ENCODE data around the gene NUDT22.

The NUDT22 gene, protein sequence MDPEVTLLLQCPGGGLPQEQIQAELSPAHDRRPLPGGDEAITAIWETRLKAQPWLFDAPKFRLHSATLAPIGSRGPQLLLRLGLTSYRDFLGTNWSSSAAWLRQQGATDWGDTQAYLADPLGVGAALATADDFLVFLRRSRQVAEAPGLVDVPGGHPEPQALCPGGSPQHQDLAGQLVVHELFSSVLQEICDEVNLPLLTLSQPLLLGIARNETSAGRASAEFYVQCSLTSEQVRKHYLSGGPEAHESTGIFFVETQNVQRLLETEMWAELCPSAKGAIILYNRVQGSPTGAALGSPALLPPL

DNA sequence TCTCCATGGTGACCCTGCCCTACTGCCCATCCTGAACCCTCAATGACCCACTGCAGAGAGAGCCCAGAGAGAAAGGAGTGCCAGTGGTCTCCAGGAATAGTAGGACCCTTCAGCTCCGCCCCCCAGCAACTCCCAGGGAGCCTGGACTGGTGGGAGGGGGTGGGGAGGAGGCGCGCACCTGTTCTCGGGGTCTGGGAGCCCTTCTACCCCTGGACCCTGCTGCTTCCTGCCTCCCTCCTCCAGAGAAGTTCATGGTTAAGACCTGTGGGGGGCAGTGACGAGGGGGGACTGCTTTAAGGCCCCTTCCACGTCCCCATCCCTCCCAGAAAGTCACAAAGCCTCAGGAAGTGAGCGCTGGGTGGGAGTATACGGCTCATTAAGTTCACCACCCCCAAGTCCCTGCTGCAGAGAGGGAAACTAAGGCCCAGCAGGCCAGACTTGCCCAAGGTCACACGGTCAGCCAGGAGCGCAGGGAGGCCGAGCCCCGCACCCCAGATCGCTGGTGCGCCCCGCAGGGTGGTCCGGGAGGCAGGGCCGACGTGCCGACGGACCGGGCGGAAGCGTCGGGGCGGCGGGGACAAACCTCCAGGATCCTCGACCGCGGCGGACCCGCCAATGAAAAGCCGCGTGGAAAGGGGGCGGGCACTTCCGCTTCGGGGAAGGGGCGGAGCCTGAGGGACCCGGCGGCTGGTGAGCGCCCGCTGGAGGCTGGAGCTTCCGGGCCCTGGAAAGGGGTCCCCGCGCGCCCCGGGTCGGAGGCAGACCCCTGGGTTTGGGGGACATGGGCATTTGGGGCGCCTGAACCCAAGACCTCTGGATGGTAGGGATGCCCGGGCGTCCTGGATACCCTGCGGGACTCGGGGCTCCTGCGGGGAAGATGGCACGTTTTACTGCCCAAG is at the start of gene NUDT22, which contains the start of gene TRPT1:
NUDT22 (plus strand) TSS at position 667 of the 899 bp plus-strand sequence. CDS start 379 bp downstream, outside the sequence.
TRPT1 (minus strand) TSS at position 579 of the 899 bp plus-strand sequence; CDS start at position 253, 326 bp downstream.
- peaks cover 21% of the 10 kb centered on the region for H3K4me1 Mint-ChIP-seq (ENCODE audit: low read depth)
- H3K27ac Mint-ChIP-seq, result peak within 1 kb of the TSS; percentile 86
- H3K9me3 Mint-ChIP-seq, result no peaks in the 10 kb centered on the region

DNA sequence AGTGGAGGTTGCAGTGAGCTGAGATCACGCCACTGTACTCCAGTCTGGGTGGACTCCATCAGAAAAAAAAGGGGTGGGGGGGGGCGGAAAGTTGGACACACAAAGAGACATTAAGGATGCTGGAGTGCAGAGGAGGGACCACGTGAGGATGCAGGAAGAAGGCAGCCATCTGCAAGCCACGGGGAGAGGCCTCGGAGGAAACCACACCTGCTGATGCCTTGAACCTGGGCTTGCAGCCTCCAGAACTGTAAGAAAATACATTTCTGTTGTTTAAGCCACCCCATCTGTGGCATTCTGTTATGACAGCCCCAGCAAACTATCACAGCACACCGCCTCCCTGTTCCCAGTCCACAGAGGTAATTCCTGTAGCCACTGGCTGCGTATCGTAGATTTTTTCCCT is 49.3 kb upstream of the NUDT22 start:
- Mint-ChIP-seq H3K27me3 (ENCODE audit: low read depth) (no peaks in the 10 kb centered on the region), H3K9me3 (peaks cover 4% of the 10 kb centered on the region), H3K36me3 (ENCODE audit: low read depth) (peaks cover 6% of the 10 kb centered on the region), H3K27ac (peak overlapping the region; percentile 36), H3K4me3 (no peak overlapping the region), H3K4me1 (ENCODE audit: low read depth) (peaks cover 22% of the 10 kb centered on the region)

More for the DNA sequence above, at the start of gene NUDT22, which contains the start of gene TRPT1:
- Mint-ChIP-seq H3K4me3 (peak within 1 kb of the TSS; percentile 88), H3K27me3 (ENCODE audit: low read depth) (no peaks in the 10 kb centered on the region), H3K36me3 (ENCODE audit: low read depth) (no peaks in the 10 kb centered on the region)

DNA sequence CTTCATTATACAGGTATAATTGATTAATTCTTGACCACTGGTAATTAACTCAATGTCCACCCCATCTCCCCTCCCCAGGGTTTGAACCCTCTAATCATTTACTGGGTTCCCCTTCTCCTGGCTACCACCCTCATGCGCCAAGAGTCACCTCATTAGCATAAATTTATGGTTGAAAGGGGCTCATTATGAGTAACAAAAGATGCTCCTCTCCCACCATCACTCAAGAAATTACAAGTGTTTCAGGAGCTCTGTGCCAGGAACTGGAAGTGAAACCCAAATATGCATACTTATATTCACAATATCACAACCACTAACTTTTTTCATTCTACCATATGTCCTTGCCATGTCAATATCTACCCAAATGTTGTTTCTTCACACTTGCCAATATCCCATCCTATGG is 47.9 kb upstream of the NUDT22 start:
- no peak overlapping the region for H3K27ac Mint-ChIP-seq
- H3K27me3 Mint-ChIP-seq (ENCODE audit: low read depth), result no peaks in the 10 kb centered on the region
- H3K9me3 Mint-ChIP-seq, result peaks cover 4% of the 10 kb centered on the region
- H3K36me3 Mint-ChIP-seq (ENCODE audit: low read depth), result peaks cover 8% of the 10 kb centered on the region
- peaks cover 28% of the 10 kb centered on the region for H3K4me1 Mint-ChIP-seq (ENCODE audit: low read depth)
- no peak overlapping the region for H3K4me3 Mint-ChIP-seq

DNA sequence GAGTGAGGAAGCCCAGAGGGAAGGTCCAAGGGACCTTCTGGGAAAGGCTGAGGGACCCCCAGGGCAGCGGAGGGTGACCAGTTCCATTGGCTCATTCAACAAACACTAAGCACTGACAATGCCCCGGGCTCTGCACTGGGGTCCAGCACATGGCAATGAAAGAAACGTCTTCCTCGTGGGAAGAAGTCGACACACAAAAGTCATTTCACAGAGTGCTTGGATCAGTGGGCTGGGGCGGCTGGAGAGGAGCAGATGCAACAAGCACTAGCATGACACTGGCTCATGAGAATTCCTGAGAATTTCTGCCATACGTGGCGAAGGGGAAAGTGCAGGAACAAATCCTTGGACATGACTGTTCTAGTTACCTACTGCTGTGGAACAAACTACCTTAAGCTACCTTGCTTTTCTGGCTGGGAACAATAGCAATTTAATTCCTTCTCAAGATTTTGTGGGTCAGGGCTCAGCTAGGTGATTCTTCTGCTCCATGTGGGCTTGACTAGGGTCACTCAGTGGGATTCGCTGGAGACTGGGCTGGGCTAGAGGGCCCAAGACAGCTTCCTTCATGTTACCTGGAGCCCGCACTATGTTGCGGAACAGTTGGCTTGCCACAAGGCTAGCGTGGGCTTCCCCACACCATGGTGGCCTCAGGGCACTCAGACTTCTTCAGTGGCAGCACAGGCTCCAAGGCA is 47.0 kb upstream of the NUDT22 start:
- Mint-ChIP-seq H3K4me3 (no peak overlapping the region), H3K27me3 (ENCODE audit: low read depth) (no peaks in the 10 kb centered on the region), H3K36me3 (ENCODE audit: low read depth) (peaks cover 10% of the 10 kb centered on the region), H3K4me1 (ENCODE audit: low read depth) (peaks cover 36% of the 10 kb centered on the region), H3K27ac (no peak overlapping the region), H3K9me3 (peaks cover 2% of the 10 kb centered on the region)

DNA sequence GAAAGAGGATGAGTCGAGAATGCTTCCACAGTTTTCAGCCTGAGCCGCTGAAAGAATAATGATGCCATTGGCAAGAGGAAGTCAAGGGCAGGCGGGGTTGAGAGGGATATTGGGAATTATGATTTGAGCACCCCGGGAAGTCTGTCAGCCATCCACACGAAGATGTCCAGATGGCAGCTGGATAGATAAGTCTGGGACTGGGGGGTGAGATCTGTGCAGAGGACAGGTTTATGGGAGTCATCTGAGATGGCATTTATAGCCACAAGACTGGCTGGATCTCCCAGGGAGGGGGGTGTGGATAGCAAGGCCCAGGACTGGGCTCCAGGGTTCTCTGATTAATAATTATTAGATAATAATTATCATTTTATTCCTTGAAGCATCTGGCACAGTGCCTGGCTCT is 45.2 kb upstream of the NUDT22 start:
- no peaks in the 10 kb centered on the region for H3K27me3 Mint-ChIP-seq (ENCODE audit: low read depth)
- H3K4me3 Mint-ChIP-seq, result no peak overlapping the region
- peaks cover 8% of the 10 kb centered on the region for H3K36me3 Mint-ChIP-seq (ENCODE audit: low read depth)
- H3K4me1 Mint-ChIP-seq (ENCODE audit: low read depth), result peaks cover 38% of the 10 kb centered on the region
- H3K27ac Mint-ChIP-seq, result no peak overlapping the region
- no peaks in the 10 kb centered on the region for H3K9me3 Mint-ChIP-seq

DNA sequence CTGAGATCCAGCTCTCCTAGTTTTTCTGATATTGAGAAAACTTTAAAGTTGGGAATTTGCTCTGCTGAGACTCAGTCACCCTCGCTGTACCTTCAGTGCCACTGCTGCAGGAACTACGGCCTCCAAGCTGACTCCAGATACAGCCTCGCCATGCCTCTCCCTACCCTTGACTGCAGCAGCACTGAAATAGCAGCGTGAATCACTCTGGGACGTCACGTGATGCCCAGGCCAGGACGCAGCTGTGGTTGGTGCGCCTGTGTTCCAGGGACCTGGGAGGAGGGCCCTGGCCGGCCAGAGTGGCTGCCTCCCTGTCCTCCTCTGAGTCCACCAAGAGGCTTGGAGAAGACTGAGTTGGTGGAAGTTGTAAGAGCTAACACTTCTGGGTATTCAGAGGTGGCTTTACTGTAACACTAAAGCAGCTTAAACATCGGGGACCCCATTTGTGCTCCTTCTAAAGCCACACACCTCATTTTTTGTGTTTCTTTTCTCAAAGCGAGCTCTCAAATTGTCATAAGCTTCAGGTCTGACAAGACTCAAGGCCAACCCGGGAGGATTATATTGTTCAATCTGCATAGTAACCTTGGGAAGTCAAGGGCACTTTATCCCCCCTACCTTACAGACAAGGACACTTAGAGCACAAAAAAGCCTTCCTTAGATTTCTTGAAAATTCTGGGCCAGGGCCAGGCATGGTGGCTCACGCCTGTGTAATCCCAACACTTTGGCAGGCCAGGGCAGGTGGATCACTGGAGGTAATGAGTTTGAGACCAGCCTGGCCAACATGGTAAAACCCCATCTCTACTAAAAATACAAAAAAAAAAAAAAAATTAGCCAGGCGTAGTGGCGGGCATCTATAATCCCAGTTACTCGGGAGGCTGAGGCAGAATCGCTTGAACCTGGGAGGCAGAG is 44.3 kb upstream of the NUDT22 start:
- Mint-ChIP-seq H3K27ac (peak overlapping the region; percentile 20), H3K36me3 (ENCODE audit: low read depth) (peaks cover 10% of the 10 kb centered on the region), H3K27me3 (ENCODE audit: low read depth) (no peaks in the 10 kb centered on the region), H3K4me3 (no peak overlapping the region), H3K9me3 (no peaks in the 10 kb centered on the region), H3K4me1 (ENCODE audit: low read depth) (peaks cover 37% of the 10 kb centered on the region)

DNA sequence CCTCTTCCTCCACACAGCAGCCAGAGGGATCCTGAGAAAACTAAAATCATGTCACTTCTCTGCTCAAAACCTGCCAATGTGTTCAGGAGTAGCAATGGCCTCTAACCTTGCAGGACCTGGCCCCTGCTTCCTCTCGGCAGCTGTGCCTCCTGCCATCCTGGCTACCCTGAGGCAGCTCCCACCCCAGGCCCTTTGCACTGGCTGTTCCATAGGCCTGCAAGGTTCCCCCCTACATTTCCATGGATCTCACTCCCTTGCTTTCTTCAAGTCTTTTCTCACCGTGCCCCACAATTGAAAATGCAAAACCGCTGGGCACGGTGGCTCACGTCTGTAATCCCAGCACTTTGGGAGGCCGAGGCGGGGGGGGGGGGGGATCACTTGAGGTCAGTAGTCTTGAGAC is 42.2 kb upstream of the NUDT22 start:
- no peaks in the 10 kb centered on the region for H3K27me3 Mint-ChIP-seq (ENCODE audit: low read depth)
- H3K4me3 Mint-ChIP-seq, result peak overlapping the region; percentile 60
- peaks cover 13% of the 10 kb centered on the region for H3K36me3 Mint-ChIP-seq (ENCODE audit: low read depth)
- H3K4me1 Mint-ChIP-seq (ENCODE audit: low read depth), result peaks cover 27% of the 10 kb centered on the region
- H3K27ac Mint-ChIP-seq, result no peak overlapping the region
- no peaks in the 10 kb centered on the region for H3K9me3 Mint-ChIP-seq

DNA sequence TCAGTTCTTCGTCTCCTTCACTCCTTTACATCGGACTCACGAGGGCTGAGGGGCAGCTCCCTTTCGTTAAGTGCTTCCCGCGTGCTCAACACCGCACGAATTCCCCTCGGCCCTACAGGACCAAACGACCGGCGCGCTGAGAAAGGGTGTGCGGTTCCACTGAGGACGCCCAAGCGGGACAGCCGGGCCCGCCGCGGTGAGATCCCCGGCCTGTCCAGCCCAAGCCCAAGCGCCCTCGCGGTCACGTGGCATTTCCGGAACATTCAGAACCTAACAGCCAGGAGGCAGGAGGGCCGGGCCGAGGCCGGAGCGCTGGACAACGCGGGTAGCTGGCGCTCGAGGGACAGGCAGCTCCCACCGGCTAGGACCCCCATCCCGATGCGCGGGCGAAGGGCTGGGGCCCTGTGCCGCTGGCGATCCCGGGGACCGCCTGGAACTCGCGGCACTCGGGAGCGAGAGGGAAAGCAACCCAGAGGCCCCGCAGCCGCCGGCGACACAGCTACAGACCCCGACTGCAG is 40.8 kb upstream of the NUDT22 start:
- peak overlapping the region; percentile 99 for H3K4me3 Mint-ChIP-seq
- no peaks in the 10 kb centered on the region for H3K27me3 Mint-ChIP-seq (ENCODE audit: low read depth)
- peaks cover 32% of the 10 kb centered on the region for H3K4me1 Mint-ChIP-seq (ENCODE audit: low read depth)
- no peaks in the 10 kb centered on the region for H3K9me3 Mint-ChIP-seq
- H3K36me3 Mint-ChIP-seq (ENCODE audit: low read depth), result peaks cover 13% of the 10 kb centered on the region
- H3K27ac Mint-ChIP-seq, result peak overlapping the region; percentile 99

DNA sequence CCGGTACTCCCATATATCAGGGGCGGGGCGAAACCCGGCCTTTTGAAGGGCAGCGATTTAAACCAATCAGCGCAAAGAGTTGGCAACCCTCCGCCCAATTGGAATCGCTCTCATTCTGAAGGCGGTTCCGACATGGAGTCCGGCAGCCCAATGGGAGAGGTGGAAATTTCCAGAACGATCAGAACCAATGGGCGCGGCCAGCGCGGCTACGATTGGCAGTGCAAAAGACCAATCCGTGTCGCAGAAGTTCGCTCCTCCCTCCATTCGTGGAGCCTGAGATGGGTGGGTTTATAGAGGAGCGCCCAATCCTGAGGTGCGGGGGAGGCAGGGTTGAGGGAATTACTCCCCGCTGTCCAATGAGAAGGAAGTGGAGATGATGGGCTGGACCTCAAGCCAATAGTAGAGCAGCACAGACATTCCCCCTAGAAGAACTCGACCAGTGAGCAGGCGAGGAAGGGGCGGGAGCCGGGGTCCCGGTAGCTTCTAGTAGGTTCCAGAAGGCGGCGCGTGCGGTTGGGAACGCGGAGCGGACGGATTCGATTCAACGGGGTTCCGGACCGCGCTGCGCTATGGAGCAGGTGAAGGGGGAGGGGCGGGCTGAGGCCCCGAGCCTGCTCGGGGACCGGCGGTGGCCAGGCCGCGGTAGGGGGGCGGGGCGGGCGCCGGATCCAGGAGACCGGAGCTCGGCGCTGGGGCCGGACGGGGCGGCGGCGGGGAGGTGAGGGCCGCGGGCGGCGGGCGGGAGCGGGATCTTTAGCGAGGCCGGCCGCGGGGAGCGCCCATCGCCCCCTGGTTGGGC is 40.2 kb upstream of the NUDT22 start, which contains the start of gene STIP1:
STIP1 (plus strand) TSS at position 479 of the 799 bp plus-strand sequence; CDS start at position 570, 91 bp downstream.
- peak within 1 kb of the TSS; percentile 99 for H3K4me3 Mint-ChIP-seq
- H3K4me1 Mint-ChIP-seq (ENCODE audit: low read depth), result peaks cover 34% of the 10 kb centered on the region
- no peaks in the 10 kb centered on the region for H3K27me3 Mint-ChIP-seq (ENCODE audit: low read depth)
- peak within 1 kb of the TSS; percentile 99 for H3K27ac Mint-ChIP-seq
- peaks cover 16% of the 10 kb centered on the region for H3K36me3 Mint-ChIP-seq (ENCODE audit: low read depth)
- no peaks in the 10 kb centered on the region for H3K9me3 Mint-ChIP-seq

DNA sequence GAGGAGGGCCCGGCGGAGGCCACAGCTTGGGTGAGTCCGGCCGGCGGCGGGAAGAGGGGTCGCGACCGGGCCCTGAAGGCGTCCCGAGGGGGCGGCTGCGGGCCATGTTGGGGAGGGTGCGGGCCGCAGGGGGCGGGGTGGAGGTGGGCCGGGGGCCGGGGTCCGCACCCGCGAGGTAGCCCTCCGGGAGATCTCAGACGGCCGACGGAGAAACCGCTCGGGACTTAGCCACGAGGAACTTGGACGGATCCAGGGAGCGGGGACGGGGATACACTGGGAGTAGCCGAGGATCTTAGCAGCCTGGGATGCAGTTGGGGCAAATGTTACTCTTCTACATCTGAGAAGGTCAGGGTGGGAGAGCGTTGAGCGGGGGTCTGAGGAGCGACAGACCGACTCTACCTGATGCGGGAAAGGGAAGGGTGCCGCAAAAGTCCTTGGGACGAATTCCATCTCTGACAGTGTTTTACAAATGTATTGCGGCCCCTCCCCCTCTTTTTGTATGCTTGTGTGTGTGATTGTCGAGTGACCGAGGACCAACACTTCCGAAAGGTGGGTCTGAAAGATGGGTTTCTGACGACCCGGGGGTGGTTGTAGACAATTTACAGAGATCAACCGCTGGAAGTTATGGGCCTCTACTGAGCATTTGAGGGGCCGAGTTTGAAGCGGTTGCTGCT is 39.4 kb upstream of the NUDT22 start:
- peaks cover 16% of the 10 kb centered on the region for H3K36me3 Mint-ChIP-seq (ENCODE audit: low read depth)
- no peaks in the 10 kb centered on the region for H3K9me3 Mint-ChIP-seq
- H3K27me3 Mint-ChIP-seq (ENCODE audit: low read depth), result no peaks in the 10 kb centered on the region
- H3K4me1 Mint-ChIP-seq (ENCODE audit: low read depth), result peaks cover 29% of the 10 kb centered on the region
- H3K4me3 Mint-ChIP-seq, result no peak overlapping the region
- no peak overlapping the region for H3K27ac Mint-ChIP-seq

DNA sequence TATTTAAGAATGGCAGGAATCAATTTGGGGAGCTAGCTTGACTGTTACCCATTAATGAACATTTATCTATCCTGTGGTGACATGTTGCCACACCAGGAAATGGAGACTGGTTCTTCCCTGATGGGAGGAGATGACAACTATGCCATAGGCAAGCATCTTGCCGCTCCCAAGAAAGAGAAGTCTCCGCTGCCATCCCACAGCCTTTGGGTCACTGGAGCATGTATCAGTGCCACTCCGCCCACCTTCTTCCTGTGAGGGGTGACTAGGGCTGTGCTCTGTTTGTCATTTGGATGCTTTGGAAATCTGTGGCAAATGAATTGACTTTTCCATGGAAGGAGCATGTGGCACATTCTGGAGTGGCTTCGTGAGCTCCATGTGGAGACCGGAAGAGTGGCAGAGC is 33.6 kb upstream of the NUDT22 start:
- H3K36me3 Mint-ChIP-seq (ENCODE audit: low read depth), result peaks cover 38% of the 10 kb centered on the region
- H3K4me3 Mint-ChIP-seq, result no peak overlapping the region
- peaks cover 17% of the 10 kb centered on the region for H3K4me1 Mint-ChIP-seq (ENCODE audit: low read depth)
- H3K27ac Mint-ChIP-seq, result no peak overlapping the region
- no peaks in the 10 kb centered on the region for H3K27me3 Mint-ChIP-seq (ENCODE audit: low read depth)
- no peaks in the 10 kb centered on the region for H3K9me3 Mint-ChIP-seq

DNA sequence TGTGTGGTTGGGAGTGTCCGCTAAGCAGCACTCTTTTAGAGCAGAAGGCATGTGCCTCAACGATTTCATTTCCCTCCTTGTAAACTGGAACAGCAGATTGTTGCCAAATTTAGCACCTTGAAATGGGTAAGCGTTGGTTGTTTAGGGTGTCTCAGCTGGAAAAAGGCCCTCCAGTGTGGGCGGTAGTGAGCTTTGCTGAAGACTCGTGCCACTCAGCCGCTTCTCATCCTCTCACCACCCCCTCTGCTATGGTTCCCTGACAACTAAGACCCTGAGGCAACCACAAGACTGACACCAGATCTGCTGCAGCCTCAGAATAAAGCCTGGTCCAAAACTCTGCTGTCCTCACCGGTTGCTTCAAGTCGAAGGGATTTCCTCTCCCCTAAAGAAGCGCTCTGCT is 29.4 kb upstream of the NUDT22 start:
- peaks cover 47% of the 10 kb centered on the region for H3K36me3 Mint-ChIP-seq (ENCODE audit: low read depth)
- peaks cover 5% of the 10 kb centered on the region for H3K4me1 Mint-ChIP-seq (ENCODE audit: low read depth)
- H3K4me3 Mint-ChIP-seq, result no peak overlapping the region
- no peak overlapping the region for H3K27ac Mint-ChIP-seq
- no peaks in the 10 kb centered on the region for H3K27me3 Mint-ChIP-seq (ENCODE audit: low read depth)
- no peaks in the 10 kb centered on the region for H3K9me3 Mint-ChIP-seq

All from T-helper 1 cell treated with Interleukin-12 subunit alpha and Interleukin-12 subunit beta and Interleukin-4 antibody, amounts not matched to agents 30 μg/mL and 1 μg/mL, for 36 hours (primary cell).